HFF-Myc (cell line): ENCODE data around the gene NAV2.
A peak's percentile ranks its signal among the peaks of the same experiment; 100 is the strongest.

Experiments
- DNase-seq: peaks from one replicate; pipeline ENCODE4 v3.0.0-alpha.2; 2011; ENCODE audit warnings: low read depth; ENCODE audit errors: extremely low read depth
- H3K4me3 ChIP-seq: replicated peaks from 2 replicates; pipeline ENCODE4 v1.5.1; 2011; ENCODE audit warnings: low read depth, mild to moderate bottlenecking, control low read depth, low read length
- TF ChIP-seq, protein P1 (sequence below): IDR thresholded peaks from 2 replicates; pipeline ENCODE4 v1.5.1; 2012; ENCODE audit warnings: mild to moderate bottlenecking, low read depth, low read length, control low read depth; ENCODE audit errors: missing control alignments

The NAV2 gene

DNA sequence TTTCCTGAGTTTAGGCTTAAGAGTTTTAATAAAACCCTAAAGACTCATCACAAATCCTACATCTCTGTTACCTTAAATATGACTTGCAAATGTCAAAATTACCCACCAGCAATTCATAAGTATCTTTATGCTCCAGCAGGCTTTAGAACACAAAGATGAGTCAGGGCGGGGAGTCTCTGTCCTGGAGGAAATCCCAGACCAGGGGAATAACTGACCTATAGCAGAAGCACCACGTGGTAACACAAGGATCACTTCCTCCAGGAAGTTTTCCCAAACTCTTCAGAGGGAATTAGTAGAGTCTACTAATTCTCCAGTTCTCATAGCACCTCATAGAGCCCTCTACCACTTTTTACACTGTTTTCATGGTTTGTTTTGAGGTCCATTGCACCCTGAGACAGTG is 217.0 kb downstream of the NAV2 start:
- H3K4me3 ChIP-seq = no peak overlapping the region
- TF ChIP-seq, protein P1, sequence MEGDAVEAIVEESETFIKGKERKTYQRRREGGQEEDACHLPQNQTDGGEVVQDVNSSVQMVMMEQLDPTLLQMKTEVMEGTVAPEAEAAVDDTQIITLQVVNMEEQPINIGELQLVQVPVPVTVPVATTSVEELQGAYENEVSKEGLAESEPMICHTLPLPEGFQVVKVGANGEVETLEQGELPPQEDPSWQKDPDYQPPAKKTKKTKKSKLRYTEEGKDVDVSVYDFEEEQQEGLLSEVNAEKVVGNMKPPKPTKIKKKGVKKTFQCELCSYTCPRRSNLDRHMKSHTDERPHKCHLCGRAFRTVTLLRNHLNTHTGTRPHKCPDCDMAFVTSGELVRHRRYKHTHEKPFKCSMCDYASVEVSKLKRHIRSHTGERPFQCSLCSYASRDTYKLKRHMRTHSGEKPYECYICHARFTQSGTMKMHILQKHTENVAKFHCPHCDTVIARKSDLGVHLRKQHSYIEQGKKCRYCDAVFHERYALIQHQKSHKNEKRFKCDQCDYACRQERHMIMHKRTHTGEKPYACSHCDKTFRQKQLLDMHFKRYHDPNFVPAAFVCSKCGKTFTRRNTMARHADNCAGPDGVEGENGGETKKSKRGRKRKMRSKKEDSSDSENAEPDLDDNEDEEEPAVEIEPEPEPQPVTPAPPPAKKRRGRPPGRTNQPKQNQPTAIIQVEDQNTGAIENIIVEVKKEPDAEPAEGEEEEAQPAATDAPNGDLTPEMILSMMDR = no peak
- no peak for DNase-seq

DNA sequence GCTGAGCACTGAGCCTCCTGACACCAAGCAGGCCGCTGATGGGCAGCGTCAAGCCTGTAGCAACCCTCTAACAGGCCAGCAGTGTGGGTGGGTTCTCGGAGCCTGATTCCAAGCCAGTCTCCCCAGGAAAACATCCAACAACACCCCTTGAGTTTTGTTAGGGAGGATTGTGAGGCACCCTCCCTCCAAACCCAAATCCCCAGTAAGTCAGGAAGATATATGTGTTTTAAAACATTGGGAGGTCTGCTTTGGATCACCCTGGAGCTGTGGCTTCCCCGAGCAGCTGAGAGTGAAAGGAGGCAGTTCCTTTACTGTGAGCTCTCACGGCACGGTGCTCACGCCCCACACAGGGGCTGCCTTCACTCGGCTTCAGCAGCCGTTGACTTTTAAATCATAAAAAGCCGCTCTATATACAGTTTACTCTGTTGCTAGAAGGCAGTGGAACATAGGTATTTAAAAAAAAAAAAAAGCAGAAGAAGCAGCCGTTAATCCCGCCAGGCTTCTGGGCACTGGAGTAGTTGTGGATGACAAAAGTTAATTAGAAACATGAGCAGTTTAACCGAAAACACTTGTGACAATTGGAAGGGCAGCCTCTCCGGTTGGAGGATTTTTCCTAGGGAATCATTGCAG is 218.6 kb downstream of the NAV2 start:
- H3K4me3 ChIP-seq = no peak overlapping the region
- TF ChIP-seq, protein P1 = no peak
- DNase-seq = peak; percentile 77

DNA sequence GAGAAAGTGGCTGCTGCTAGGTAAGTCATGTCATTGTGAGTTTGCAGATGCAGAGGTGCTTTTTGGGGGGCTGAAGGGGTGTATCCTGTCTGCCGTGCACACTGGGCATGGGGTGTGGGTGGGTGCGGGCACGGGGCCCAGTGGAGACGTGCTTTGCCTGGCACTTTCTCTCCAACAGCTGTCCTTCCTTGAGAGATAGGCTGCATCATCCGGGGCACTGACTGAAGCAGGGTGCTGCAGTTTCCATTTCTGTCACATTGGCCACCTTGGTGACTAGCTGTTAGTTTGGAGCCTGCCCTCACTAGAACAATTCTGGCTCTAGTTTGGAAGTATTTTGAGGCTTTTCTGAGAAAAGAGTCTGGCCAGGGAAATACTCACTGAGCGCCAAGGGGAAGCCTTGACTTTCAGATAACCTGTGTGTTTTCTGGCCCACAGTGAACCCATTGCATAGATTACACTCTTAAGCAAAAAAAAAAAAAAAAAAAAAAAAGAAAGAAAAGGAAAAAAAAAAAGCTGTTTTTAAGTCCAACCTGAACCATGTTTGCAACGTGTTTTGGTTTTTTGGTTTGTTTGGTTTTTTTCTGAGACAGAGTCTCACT is 219.2 kb downstream of the NAV2 start:
- no peak overlapping the region for H3K4me3 ChIP-seq
- TF ChIP-seq, protein P1 = no peak
- DNase-seq = no peak

DNA sequence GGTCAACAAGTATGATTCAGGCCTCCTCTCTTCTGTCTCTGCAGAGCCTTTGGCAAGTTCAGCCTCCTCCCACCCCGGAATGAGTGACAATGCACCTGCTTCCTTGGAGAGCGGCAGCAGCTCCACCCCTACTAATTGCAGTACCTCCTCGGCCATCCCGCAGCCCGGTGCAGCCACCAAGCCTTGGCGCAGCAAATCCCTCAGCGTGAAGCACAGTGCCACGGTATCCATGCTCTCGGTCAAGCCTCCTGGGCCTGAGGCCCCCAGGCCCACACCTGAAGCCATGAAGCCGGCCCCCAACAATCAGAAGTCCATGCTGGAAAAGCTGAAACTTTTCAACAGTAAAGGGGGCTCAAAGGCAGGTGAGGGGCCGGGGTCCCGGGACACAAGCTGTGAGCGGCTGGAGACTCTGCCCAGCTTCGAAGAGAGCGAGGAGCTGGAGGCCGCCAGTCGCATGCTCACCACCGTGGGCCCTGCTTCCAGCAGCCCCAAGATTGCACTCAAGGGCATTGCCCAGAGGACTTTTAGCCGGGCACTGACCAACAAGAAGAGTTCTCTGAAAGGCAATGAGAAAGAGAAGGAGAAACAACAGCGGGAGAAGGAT is 220.6 kb downstream of the NAV2 start:
- H3K4me3 ChIP-seq = no peak overlapping the region
- no peak for DNase-seq
- TF ChIP-seq, protein P1 = no peak

DNA sequence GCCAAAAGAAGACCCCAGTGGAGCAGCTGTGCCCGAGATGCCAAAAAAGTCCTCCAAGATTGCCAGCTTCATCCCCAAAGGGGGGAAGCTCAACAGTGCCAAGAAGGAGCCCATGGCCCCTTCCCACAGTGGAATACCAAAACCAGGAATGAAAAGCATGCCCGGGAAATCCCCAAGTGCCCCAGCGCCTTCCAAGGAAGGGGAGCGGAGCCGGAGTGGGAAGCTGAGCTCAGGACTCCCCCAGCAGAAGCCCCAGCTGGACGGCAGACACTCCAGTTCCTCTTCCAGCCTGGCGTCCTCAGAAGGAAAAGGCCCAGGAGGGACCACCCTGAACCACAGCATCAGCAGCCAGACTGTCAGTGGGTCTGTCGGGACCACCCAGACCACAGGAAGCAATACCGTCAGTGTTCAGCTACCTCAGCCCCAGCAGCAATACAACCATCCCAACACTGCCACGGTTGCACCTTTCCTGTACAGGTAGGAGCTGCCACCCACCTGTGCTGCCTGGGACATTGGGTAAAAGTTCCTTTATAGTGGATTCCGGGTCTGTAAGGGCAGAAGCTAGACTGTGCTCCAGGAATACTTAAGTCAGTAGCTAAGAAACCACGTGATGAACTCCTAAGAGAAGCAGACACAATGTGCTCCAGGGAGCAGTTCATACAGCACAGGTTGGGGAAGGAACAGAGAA is 221.3 kb downstream of the NAV2 start:
- no peak for DNase-seq
- no peak overlapping the region for H3K4me3 ChIP-seq
- TF ChIP-seq, protein P1 = no peak

DNA sequence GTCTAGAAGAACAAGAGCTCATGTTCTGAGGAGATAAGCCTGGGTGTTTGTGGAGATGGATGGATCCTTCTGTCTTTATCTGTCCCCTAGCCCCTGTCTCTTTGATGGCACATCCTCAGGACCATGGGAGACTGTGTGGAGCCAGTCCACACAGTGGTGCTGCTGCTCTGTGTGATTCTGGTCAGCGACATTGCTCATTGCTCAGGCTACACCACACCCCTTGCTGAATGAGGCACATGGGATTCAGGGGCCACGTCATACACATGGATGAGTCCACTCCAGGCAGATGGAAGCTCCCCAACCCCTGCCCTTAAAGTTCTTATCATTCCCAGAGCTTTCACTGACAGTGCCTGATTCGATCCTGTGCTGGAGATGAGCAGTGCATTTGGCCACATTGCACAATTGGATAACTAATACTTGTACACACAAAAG is 222.2 kb downstream of the NAV2 start:
- DNase-seq = no peak
- no peak overlapping the region for H3K4me3 ChIP-seq
- TF ChIP-seq, protein P1 = no peak
